Measurements from ENCODE around the gene LLCFC1. TPM values are rescaled to one million over a fixed set of nuclear protein-coding genes. Genes with fewer than 3 reads are reported as not detected.

Gene LLCFC1
- 1.5 TPM for polyA plus RNA-seq (ENCODE audit: insufficient read length)
- long read RNA-seq, donor 1: 0 reads
- long read RNA-seq, donor 2: 0 reads
- long read RNA-seq, donor 3: 0 reads
- long read RNA-seq, donor 4: 0 reads
- long read RNA-seq, donor 5: 0 reads
- long read RNA-seq, donor 6: 0 reads
- long read RNA-seq, donor 7: 0 reads
- long read RNA-seq, donor 8: 0 reads

- DNase-seq: no peak
These were observed at the start of gene LLCFC1 for GRCh38 chr7:142939226-142939910. TSS of gene LLCFC1 (plus strand) at chr7:142939484. CDS start at chr7:142939622, 138 bp downstream.

DNA sequence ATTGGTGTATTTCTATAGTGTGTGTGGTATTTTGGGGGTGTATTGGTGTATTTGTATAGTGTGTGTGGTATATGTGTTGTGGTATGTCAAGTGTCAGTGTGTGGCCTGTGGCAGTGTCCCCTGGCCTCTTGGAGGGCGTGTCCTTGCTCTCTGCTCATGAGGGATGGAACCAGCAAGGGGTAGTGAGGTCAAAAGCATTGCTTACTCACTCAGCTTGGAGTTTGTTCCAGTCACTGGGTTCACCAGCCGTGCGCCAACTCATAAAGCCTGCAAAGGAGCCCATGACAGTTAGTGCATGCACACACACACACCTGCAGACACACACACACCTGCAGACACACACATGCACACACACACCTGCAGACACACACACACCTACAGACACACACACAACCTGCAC is 49.5 kb upstream of the LLCFC1 start:
- DNase-seq: no peak

DNA sequence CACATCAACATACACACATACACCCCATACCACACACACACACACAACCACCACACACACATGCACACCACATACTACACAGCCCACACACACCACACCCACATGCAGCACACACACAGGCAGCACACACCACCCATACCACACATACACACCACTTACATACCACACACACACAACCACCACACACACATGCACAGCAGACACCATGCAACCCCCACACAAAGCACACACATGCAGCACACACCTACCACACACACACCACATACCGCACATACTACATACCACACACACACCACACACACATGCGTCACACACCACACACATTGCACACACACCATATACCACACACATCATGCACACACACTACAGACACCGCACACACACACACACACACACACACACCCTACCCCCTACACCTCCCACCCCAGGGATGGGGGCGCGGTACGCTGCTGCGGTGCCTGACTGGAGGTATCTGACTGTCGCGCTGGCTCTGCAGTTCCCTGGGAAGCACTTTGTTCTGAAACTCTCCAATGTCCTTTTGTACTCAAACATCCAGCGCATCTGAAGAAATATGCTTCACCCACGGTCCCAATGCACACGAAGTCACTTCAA is 48.3 kb upstream of the LLCFC1 start:
- DNase-seq: no peak

GRCh38 chr7:142891490-142892082 is 47.7 kb upstream of the LLCFC1 start:
- no peak for DNase-seq

GRCh38 chr7:142892951-142893350 is 46.3 kb upstream of the LLCFC1 start:
- no peak for DNase-seq

- DNase-seq: no peak
These were observed 44.9 kb upstream of the LLCFC1 start for GRCh38 chr7:142894112-142894984.

GRCh38 chr7:142894985-142895593 is 44.2 kb upstream of the LLCFC1 start:
- no peak for DNase-seq

- no peak for DNase-seq
These were observed 43.1 kb upstream of the LLCFC1 start for GRCh38 chr7:142896151-142896550.

- no peak for DNase-seq
These were observed 42.4 kb upstream of the LLCFC1 start for GRCh38 chr7:142896741-142897379.

DNA sequence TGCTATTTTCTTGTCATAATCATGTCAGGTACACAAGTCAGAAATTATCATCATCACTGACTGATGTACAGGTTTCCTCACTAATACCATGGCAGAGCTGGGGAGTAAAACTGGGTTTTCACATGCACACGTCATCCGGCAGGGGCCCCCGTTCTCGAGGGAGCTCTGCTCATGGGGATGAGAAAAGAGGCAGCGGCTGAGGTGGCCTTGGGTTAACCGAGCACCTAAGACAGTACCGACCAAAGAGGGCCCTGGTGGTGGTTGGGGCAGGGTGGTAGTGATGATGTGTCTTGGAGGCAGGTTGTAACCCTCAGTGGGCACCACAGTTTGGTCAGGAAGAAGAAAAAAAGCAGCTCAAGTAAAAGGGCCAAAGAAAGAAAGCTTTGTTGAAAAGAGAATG is 41.6 kb upstream of the LLCFC1 start:
- DNase-seq: no peak

DNA sequence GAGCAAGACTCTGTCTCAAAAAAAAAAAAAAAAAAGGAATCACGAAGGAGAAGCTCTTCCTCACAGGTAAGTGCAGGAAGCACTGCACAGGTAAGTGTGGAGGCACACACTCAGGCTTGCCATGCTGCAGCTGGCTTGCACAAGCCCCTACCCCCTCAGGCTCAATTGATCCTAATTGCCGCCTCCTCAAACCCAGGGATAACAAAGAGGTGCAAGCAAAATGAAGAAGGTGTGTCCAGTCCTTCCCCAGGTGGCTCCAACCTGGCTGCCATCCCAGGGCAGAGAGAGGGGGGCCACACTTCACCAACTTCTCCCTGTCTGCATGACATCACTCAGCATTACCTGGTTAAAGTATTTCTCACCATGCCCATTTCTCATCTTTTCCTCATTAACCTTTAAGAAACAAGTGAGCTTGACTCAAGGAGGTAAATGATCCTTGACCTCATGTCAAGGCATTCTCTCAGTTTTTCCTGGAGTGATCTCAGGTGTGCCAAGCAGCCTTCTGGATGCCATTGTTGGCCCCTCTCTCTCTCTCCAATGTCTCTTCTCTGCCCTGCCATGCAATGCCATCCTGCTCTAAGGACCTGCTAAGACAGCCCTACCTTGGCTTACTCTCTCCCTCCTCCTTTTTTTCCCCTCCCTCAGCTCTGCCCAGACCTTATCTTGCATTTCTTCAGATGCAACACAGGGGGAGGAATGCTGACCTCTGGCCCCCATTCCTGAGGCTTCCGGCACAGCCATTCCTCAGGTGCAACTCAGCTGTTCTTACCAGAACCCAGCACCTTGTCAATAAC is 40.7 kb upstream of the LLCFC1 start:
- DNase-seq: no peak

DNA sequence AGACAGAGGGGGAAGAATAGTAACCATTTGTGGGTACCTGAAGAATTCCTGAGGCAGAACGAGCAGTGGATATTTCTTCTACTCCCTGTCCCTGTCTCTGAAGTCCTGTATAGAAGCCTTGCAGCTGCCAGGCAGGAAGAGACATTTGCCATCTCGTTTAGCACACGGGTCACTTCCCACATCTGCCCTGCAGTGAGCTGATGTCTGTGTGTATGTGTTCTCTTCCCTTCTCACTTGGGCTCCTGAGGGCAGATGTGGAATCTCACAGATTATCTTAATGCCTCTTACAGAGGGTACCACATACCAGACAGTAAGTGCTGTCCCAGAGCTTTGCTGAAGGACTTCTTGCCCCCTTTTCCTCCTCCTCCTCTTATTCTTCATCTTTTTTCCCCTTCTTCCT is 39.6 kb upstream of the LLCFC1 start:
- DNase-seq: no peak

DNA sequence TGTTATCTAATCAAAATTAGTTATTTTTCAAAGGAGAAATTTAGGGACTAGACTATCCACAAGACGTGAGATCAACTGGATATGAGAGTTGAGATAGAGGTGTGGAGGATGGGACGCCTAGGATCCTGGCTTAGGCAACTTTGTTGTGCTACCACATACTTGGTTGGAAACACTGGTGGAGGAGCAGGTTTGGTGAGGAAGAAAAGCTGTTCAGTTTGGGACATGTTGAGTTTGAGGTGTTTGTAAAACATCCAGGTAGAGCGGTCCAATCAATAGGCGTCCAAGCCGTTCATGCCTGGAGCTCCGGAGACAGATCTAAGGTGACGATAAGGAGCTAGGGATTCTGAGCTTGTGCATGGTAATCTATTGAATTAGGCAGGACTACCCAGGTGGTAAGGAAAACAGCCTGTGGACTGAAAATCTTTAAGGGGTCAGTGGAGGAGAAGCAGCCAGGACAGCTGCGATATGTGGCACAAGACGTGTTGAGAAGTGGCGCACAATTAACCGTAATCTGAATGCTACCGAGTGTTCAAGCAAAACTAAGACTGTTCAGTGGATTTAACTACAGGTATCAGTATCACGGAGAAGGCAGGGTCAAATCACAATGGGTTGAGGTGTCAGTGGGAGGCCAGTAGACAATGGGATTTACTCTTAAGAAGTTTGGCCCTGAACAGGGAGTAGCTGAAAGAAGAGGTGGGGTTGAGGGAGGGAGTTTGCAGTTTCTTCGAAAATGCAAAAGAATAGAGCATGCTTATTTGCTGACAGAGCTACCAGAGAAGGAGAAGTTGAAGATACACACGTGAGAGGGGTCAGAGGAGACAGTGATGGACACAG is 37.6 kb upstream of the LLCFC1 start:
- no peak for DNase-seq

DNA sequence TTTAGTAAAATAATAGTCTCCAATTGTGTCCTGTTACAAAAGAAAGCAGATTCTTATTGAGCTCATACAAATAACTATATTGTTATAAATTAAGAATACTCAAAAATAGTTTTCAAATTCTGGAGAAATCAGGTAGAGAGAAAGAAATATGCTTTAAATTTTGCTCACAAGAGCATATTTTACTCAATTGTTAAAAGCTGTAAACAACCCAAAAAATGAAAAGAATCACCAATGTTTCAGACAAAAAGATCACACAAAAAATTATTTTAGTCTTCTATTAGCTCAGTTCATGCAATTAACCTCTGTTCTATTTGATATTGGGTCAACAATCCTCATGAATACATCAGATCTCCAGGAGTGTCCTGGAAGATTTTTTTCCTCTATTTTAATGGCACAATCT is 35.2 kb upstream of the LLCFC1 start:
- DNase-seq: no peak

GRCh38 chr7:142905759-142906158 is 33.5 kb upstream of the LLCFC1 start:
- DNase-seq: no peak

DNA sequence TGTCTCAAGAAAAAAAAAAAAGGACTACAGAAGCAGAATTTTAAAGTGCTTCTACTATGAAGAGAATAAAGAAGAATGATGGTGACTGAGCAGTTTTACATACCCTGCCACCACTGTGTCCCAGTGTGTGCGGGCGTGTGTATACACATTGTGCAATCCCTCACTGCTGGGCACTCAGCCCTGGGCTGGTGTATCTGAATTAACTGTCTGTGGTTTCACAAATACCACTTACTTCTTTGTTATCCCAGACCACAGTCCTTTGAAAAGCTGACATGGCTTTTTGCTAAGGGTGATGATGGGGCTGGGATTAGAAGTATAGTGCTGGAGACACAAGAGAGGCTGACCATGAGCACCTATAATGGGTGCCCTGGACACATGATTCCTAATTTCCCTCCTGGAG is 32.6 kb upstream of the LLCFC1 start:
- DNase-seq: no peak

GRCh38 chr7:142908290-142908689 is 31.0 kb upstream of the LLCFC1 start:
- DNase-seq: no peak

- no peak for DNase-seq
These were observed 30.1 kb upstream of the LLCFC1 start for GRCh38 chr7:142908921-142909890.

Measured in left kidney (tissue), 8 donors.